Forelimb muscle (tissue), 1 donor: ENCODE results near the gene ENPP4. TPM values are rescaled to one million over a fixed set of nuclear protein-coding genes. Genes with fewer than 3 reads are reported as not detected.
"Not testable (repeated sequence)": the region's sequence is repeated elsewhere in the genome, so short reads cannot be mapped to it uniquely, and the experiment has no call there.

ENCODE experiments used
- DNase-seq: peaks from one replicate; pipeline ENCODE4 v3.0.0-alpha.2; 2013; ENCODE audit warnings: low read depth
- polyA plus RNA-seq: library from polyadenylated mRNA; unstranded; fragments of 120-200 nt; gene quantifications from one replicate; pipeline ENCODE4 v1.2.1, GENCODE V29; 2013; ENCODE audit not compliant: insufficient read length

ENPP4 gene
- polyA plus RNA-seq: 42.0 TPM

GRCh38 chr6:46129629-46130511 is at the start of gene ENPP4:
TSS of gene ENPP4 (plus strand) at chr6:46129989. CDS start at chr6:46139584, 9,595 bp downstream.
- DNase-seq: peak; percentile 49

GRCh38 chr6:46080111-46080510 is 49.7 kb upstream of the ENPP4 start:
- DNase-seq: no peak

GRCh38 chr6:46085688-46086087 is 44.1 kb upstream of the ENPP4 start:
- DNase-seq: not testable (repeated sequence)

GRCh38 chr6:46090115-46091079 is 39.4 kb upstream of the ENPP4 start:
- DNase-seq: peak; percentile 14

- no peak for DNase-seq
Observed at GRCh38 chr6:46091080-46091478, 38.7 kb upstream of the ENPP4 start.

GRCh38 chr6:46095251-46095650 is 34.5 kb upstream of the ENPP4 start:
- DNase-seq: no peak

GRCh38 chr6:46097366-46097765 is 32.4 kb upstream of the ENPP4 start:
- DNase-seq: no peak

GRCh38 chr6:46098678-46099077 is 31.1 kb upstream of the ENPP4 start:
- DNase-seq: no peak

- DNase-seq: no peak
Observed at GRCh38 chr6:46099952-46100351, 29.8 kb upstream of the ENPP4 start.

- no peak for DNase-seq
Observed at GRCh38 chr6:46102123-46102522, 27.7 kb upstream of the ENPP4 start.

- no peak for DNase-seq
Observed at GRCh38 chr6:46103441-46104115, 26.2 kb upstream of the ENPP4 start.

- DNase-seq: no peak
Observed at GRCh38 chr6:46104209-46104608, 25.6 kb upstream of the ENPP4 start.

- DNase-seq: no peak
Observed at GRCh38 chr6:46105568-46105967, 24.2 kb upstream of the ENPP4 start.

- DNase-seq: no peak
Observed at GRCh38 chr6:46113370-46113769, 16.4 kb upstream of the ENPP4 start.

- DNase-seq: no peak
Observed at GRCh38 chr6:46115634-46116033, 14.2 kb upstream of the ENPP4 start.

GRCh38 chr6:46116289-46116688 is 13.5 kb upstream of the ENPP4 start:
- no peak for DNase-seq

GRCh38 chr6:46118157-46118556 is 11.6 kb upstream of the ENPP4 start:
- DNase-seq: no peak

- DNase-seq: no peak
Observed at GRCh38 chr6:46118836-46119235, 11.0 kb upstream of the ENPP4 start.

- DNase-seq: not testable (repeated sequence)
Observed at GRCh38 chr6:46119679-46120078, 10.1 kb upstream of the ENPP4 start.

- DNase-seq: no peak
Observed at GRCh38 chr6:46128476-46128875, 1.3 kb upstream of the ENPP4 start.

- DNase-seq: no peak
Observed at GRCh38 chr6:46129291-46129628, 529 bp upstream of the ENPP4 start.

GRCh38 chr6:46130666-46131065 is 877 bp downstream of the ENPP4 start:
- no peak for DNase-seq
